Measurements from ENCODE around the gene SRSF6. TPM values are rescaled to one million over a fixed set of nuclear protein-coding genes. Genes with fewer than 3 reads are reported as not detected.
A peak's percentile ranks its signal among the peaks of the same experiment; 100 is the strongest.

The SRSF6 gene
- 100 to 1,000 TPM in 2 of 4 donors, 10 to 100 TPM in 2; 64.2 to 111 (median 87.3) TPM for total RNA-seq

GRCh38 chr20:43457640-43458421, at the start of gene SRSF6:
SRSF6 (plus strand) TSS chr20:43457896; CDS start chr20:43458034, 138 bp downstream.
- no peaks in the 10 kb centered on the region for H3K27me3 ChIP-seq
- H3K9me3 ChIP-seq: no peaks in the 10 kb centered on the region
- H3K4me1 ChIP-seq: peaks cover 0 to 22% (median 7%) of the 10 kb centered on the region in 4 donors
- peaks cover 0 to 38% (median 4%) of the 10 kb centered on the region in 3 donors for H3K36me3 ChIP-seq
- peak; percentile 95 to 98 (median 98) for DNase-seq
- H3K27ac ChIP-seq: peak within 1 kb of the TSS; percentile 99 to 100 (median 100)
- peak within 1 kb of the TSS; percentile 85 to 99 (median 96) for H3K4me3 ChIP-seq
- TF ChIP-seq POLR2A (IDR thresholded peaks at IDR 0.05): peak; percentile 99
- TF ChIP-seq, protein P1, sequence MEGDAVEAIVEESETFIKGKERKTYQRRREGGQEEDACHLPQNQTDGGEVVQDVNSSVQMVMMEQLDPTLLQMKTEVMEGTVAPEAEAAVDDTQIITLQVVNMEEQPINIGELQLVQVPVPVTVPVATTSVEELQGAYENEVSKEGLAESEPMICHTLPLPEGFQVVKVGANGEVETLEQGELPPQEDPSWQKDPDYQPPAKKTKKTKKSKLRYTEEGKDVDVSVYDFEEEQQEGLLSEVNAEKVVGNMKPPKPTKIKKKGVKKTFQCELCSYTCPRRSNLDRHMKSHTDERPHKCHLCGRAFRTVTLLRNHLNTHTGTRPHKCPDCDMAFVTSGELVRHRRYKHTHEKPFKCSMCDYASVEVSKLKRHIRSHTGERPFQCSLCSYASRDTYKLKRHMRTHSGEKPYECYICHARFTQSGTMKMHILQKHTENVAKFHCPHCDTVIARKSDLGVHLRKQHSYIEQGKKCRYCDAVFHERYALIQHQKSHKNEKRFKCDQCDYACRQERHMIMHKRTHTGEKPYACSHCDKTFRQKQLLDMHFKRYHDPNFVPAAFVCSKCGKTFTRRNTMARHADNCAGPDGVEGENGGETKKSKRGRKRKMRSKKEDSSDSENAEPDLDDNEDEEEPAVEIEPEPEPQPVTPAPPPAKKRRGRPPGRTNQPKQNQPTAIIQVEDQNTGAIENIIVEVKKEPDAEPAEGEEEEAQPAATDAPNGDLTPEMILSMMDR (IDR thresholded peaks at IDR 0.05): no peak

GRCh38 chr20:43408848-43409576, 48.7 kb upstream of the SRSF6 start:
- H3K4me1 ChIP-seq: no peaks in the 10 kb centered on the region
- TF ChIP-seq POLR2A (IDR thresholded peaks at IDR 0.05): no peak
- TF ChIP-seq, protein P1 (IDR thresholded peaks at IDR 0.05): peak in 4 of 6 experiments; percentile 34 to 47 (median 46)
- no peak for DNase-seq
- H3K4me3 ChIP-seq: no peak overlapping the region
- H3K36me3 ChIP-seq: no peaks in the 10 kb centered on the region
- H3K27me3 ChIP-seq: no peaks in the 10 kb centered on the region
- H3K9me3 ChIP-seq: peaks cover 0 to 4% (median 0%) of the 10 kb centered on the region in 4 donors
- H3K27ac ChIP-seq: no peak overlapping the region

- DNase-seq: no peak
- Histone ChIP-seq H3K4me1 (no peaks in the 10 kb centered on the region), H3K27me3 (no peaks in the 10 kb centered on the region), H3K27ac (no peak overlapping the region), H3K4me3 (no peak overlapping the region), H3K36me3 (no peaks in the 10 kb centered on the region), H3K9me3 (peaks cover 0 to 4% (median 0%) of the 10 kb centered on the region in 4 donors)
- TF ChIP-seq POLR2A (IDR thresholded peaks at IDR 0.05): no peak
- TF ChIP-seq, protein P1 (IDR thresholded peaks at IDR 0.05): no peak
Measured at GRCh38 chr20:43409577-43409913, 48.2 kb upstream of the SRSF6 start.

DNA sequence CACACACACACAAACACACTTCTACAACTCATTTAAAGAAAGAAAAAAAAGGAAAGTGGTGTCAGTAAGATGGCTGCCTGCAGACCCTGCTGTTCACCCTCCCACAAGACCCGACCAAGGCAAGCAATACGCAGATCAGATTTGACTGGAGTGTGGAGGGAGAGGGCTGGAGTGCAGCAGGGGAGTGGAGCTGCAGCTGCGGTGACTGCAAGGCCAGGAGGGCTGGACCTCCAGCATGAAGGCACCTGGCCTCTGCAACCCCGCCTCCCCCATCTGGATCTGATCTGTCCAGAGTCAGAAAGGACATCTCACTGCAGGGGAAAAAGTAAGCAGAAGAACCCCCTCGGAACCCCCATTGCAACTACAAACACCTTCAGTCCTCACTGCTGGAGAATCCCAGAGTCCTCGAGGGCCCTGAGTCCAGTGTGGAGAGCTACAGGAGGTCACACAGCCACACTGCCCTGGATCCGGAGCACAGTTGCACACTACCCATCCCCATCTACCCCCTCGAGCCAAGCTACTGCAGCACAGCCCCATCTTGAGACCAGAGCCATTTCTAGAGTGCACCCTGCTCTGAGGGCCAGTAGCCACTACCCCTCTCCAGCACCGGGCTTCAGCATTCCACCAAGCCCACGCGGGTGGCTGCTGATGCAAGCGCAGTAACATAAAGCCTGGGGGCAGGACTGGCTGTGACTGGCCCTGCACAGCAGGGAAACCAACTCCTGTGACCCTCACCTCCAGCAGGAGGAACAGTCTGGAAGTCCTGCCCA, 41.9 kb upstream of the SRSF6 start:
- Histone ChIP-seq H3K4me1 (no peaks in the 10 kb centered on the region), H3K27me3 (no peaks in the 10 kb centered on the region), H3K36me3 (no peaks in the 10 kb centered on the region), H3K4me3 (no peak overlapping the region), H3K9me3 (peaks cover 0 to 10% (median 2%) of the 10 kb centered on the region in 4 donors), H3K27ac (no peak overlapping the region)
- TF ChIP-seq, protein P1 (IDR thresholded peaks at IDR 0.05): no peak
- no peak for TF ChIP-seq POLR2A (IDR thresholded peaks at IDR 0.05)
- no peak for DNase-seq

GRCh38 chr20:43416591-43417228, 41.0 kb upstream of the SRSF6 start:
- Histone ChIP-seq H3K4me3 (no peak overlapping the region), H3K4me1 (no peaks in the 10 kb centered on the region), H3K27me3 (no peaks in the 10 kb centered on the region), H3K9me3 (peaks cover 0 to 12% (median 2%) of the 10 kb centered on the region in 4 donors), H3K27ac (no peak overlapping the region), H3K36me3 (no peaks in the 10 kb centered on the region)
- TF ChIP-seq, protein P1 (IDR thresholded peaks at IDR 0.05): no peak
- TF ChIP-seq POLR2A (IDR thresholded peaks at IDR 0.05): no peak
- DNase-seq: no peak
